ENCODE data around the gene TBX21.

- TF ChIP-seq, protein P1, sequence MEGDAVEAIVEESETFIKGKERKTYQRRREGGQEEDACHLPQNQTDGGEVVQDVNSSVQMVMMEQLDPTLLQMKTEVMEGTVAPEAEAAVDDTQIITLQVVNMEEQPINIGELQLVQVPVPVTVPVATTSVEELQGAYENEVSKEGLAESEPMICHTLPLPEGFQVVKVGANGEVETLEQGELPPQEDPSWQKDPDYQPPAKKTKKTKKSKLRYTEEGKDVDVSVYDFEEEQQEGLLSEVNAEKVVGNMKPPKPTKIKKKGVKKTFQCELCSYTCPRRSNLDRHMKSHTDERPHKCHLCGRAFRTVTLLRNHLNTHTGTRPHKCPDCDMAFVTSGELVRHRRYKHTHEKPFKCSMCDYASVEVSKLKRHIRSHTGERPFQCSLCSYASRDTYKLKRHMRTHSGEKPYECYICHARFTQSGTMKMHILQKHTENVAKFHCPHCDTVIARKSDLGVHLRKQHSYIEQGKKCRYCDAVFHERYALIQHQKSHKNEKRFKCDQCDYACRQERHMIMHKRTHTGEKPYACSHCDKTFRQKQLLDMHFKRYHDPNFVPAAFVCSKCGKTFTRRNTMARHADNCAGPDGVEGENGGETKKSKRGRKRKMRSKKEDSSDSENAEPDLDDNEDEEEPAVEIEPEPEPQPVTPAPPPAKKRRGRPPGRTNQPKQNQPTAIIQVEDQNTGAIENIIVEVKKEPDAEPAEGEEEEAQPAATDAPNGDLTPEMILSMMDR (IDR thresholded peaks at IDR 0.05; ENCODE audit: low read length): no peak
- no peak for TF ChIP-seq EZH2phosphoT487 (IDR thresholded peaks at IDR 0.05; ENCODE audit: low read length)
These were observed 58.0 kb downstream of the TBX21 start for GRCh38 chr17:47791025-47791424.
